IPS-18c (cell line): ENCODE measurements around the gene PRR5L.
"Not testable (repeated sequence)": the region's sequence is repeated elsewhere in the genome, so short reads cannot be mapped to it uniquely, and the experiment has no call there.

Experiments used
- H3K4me3 ChIP-seq: 2 replicates; pipeline ENCODE4 v1.7.0; 2013; ENCODE audit warnings: low read depth, mild to moderate bottlenecking, low read length, moderate library complexity; ENCODE audit not compliant: insufficient read depth
- H3K9me3 ChIP-seq: one replicate; pipeline ENCODE4 v1.6.1; 2013; ENCODE audit warnings: mild to moderate bottlenecking, low read length, moderate library complexity; ENCODE audit not compliant: control insufficient read depth, insufficient read depth

PRR5L gene

GRCh38 chr11:36507824-36508489 lies 211.9 kb downstream of the PRR5L start:
- H3K4me3 ChIP-seq: no peak overlapping the region
- no peaks in the 10 kb centered on the region for H3K9me3 ChIP-seq

DNA sequence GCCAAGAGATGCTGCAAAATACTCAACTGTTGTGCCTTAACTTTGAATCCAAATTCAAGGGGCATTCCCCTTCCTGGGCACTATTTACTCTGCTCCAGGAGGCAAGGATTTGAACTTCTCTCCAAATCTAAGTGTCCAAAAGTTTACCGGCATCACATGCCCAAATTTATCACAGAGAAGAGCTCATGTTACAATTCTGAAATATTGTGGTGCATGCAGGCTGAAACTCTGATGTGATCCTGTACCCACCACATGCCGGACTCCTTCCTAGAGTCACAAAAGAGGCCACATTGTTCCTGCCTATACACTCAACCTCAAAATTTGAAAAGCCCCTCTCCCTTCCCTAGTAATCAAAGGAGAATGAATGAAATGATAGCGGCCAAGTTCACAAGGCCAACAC lies 212.7 kb downstream of the PRR5L start:
- Histone ChIP-seq H3K4me3 (peak overlapping the region; percentile 99; the same call in 1 of the 2 replicates), H3K9me3 (no peaks in the 10 kb centered on the region)

DNA sequence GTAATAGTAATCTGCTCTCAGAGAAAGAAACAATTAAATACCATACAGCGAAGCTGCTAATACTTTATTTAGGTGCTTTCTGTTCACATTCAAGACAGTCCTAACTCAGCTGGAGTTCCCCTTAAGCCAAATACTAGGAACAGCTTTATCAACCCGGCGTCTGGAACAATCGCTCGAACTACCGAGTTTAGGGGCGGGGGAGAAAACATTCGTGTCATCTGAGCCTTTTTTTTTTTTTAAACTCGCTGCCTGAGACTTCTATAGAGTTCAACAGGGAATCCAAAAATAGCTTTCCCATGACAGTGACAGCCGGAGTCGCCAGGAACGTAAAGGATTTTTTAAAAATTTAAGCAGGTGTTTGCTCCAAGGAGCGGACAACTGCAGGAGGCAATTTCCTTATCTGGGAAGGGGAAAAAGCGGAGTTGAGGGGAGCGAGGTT lies 213.1 kb downstream of the PRR5L start:
- no peaks in the 10 kb centered on the region for H3K9me3 ChIP-seq
- H3K4me3 ChIP-seq: peak overlapping the region; percentile 99

- H3K4me3 ChIP-seq: peak within 1 kb of the TSS; percentile 99
- no peaks in the 10 kb centered on the region for H3K9me3 ChIP-seq
Observed at GRCh38 chr11:36509694-36510593, 213.9 kb downstream of the PRR5L start, which contains the start of gene TRAF6. Gene TRAF6 (minus strand): TSS chr11:36510272. CDS start chr11:36501515, 8,757 bp downstream.

- H3K9me3 ChIP-seq: no peaks in the 10 kb centered on the region
- peak overlapping the region; percentile 99 for H3K4me3 ChIP-seq
Observed at GRCh38 chr11:36510594-36510942, 214.5 kb downstream of the PRR5L start.

DNA sequence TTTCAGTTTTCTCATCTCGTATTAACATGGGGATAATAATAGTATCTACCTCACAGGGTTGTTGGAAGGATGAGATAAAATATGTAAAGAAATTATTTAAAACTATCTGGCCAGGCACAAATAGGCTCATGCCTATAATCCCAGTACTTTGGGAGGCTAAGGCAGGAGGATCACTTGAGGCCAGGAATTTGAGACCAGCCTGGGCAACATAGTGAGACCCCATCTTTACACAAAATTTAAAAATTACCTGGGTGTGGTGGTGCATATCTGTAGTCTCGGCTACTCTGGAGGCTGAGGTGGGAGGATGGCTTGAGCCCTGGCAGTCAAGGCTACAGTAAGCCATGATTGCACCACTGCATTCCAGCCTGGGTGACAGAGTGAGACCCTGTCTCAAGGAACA lies 215.0 kb downstream of the PRR5L start:
- not testable (repeated sequence) for H3K4me3 ChIP-seq, H3K9me3 ChIP-seq

GRCh38 chr11:36512016-36512415 lies 215.9 kb downstream of the PRR5L start:
- H3K4me3 ChIP-seq: no peak overlapping the region
- no peaks in the 10 kb centered on the region for H3K9me3 ChIP-seq

- H3K9me3 ChIP-seq: no peaks in the 10 kb centered on the region
- no peak overlapping the region for H3K4me3 ChIP-seq
Observed at GRCh38 chr11:36513965-36514364, 217.9 kb downstream of the PRR5L start.
